HG02970 (cell line): ENCODE data around the gene FGF14.
"Not testable (repeated sequence)": the region's sequence is repeated elsewhere in the genome, so short reads cannot be mapped to it uniquely, and the experiment has no call there.

Experiments
- ATAC-seq: cut with Tn5 transposase; IDR thresholded peaks from one replicate; pipeline ENCODE4 v1.9.1; 2021; ENCODE audit warnings: mild to moderate bottlenecking, moderate library complexity, moderate number of reproducible peaks; ENCODE audit not compliant: unreplicated experiment, low FRiP score

FGF14 gene

DNA sequence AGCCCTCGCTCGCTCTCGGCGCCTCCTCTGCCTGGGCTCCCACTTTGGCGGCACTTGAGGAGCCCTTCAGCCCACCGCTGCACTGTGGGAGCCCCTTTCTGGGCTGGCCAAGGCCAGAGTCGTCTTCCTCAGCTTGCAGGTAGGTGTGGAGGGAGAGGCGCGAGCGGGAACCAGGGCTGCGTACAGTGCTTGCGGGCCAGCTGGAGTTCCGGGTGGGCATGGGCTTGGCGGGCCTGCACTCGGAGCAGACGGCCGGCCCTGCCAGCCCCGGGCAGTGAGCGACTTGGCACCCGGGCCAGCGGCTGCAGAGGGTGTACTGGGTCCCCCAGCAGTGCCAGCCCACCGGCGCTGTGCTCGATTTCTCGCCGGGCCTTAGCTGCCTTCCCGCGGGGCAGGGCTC is 333.5 kb downstream of the FGF14 start:
- not testable (repeated sequence) for ATAC-seq

DNA sequence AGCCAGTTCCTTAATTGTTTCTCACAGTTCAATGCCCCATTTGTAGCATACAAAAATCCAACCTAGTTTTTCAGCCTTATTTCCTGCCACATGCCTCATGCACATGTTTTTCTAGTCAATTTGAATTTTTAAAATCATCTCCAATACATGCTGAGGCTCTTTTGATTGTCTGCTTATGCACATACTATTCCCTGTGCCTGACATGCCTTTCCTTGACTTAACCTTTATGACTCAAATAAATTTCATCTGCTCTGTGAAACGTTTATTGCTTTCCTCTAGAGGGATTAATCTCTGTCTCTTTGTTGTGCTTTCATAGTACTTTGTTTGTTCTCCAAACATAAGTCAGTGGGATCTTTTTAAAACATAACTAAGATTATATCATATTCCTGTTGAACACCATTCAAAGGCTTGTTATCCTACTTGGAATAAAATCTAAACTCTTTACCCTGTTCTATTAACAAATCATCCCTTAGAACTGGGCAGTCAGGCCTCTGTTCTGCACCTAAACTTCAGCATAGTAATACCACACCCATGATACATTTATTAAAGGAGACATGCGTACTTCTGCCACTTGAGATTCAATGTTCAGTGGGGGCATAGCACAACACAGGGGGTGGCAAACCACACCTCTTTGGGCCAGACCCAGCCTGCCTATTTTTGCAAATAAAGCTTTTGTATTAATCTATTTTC is 346.6 kb downstream of the FGF14 start:
- no peak for ATAC-seq

DNA sequence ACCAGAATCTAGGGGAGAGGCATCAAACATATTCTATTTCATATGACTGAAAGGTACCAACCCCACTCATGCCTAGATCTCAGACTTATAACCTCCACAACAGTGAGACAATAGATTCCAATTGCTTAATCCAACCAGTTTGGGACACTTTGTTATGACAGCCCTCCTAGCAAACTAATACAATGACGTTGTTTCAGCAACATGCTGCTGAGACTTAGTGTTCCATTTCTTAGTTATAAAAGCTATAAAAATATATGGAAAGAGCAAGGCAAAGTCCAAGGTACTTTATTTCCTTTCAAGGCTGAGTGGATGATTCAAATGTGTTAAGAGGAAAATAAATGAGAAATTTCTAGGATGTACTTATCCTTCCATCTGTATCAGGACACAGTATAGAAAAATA is 352.0 kb downstream of the FGF14 start:
- ATAC-seq, result no peak

DNA sequence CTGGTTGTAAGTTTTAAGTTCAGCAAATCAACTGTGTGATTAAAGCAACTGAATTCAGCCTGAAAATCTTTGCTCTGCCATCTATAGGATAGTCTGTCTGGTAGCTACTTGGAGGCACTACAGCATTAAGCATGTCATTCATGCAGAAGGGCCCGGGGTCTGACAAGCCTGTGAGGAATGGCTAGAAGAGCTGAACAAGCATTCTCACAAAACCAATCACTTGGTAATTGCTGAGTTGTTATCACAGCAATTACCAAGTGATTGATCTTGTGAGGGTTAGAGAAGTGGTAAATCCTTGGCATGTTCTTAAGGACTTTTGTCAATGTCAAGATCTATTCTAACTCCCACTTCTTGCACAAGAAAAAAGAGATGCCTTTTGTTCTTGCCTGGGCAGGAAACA is 356.1 kb downstream of the FGF14 start:
- no peak for ATAC-seq

DNA sequence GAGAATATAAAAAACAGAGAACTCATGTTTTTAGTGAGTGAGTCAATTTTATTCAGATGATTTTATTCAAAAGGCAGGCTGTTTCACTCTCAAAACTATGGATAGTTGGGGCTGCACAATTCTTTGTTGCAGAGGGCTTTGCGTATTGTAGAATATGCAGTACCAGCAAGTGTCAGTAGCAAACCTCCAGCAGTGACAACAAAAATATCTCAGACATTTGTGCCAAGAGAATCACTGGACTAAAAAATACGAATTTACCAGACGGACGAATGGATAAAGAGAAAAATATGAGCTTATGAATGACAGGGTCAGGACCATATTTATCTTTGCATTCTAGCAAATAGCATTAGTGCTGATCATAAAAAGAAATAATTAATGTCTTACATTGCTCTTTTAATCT is 359.1 kb downstream of the FGF14 start:
- ATAC-seq, result no peak

GRCh38 chr13:102041544-102041943 is 360.3 kb downstream of the FGF14 start:
- no peak for ATAC-seq

DNA sequence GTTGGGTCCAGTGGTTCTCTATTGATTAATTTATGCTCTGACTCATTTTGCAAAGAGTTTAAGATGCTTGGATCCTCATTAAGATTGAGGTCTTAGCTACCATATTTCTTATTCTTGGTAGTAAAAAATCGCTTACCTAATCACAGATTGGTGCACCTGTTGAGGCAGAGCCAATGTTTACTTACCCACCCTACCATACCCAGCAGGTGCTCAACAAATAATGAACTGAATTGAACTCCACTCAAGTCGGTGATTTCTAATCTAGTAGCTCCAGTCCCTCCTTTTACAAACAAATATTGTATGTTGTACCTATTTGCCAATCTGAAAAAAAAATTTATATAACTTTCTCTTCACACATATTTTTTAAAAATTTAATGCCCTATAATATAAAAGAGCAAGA is 361.0 kb downstream of the FGF14 start:
- ATAC-seq, result no peak

DNA sequence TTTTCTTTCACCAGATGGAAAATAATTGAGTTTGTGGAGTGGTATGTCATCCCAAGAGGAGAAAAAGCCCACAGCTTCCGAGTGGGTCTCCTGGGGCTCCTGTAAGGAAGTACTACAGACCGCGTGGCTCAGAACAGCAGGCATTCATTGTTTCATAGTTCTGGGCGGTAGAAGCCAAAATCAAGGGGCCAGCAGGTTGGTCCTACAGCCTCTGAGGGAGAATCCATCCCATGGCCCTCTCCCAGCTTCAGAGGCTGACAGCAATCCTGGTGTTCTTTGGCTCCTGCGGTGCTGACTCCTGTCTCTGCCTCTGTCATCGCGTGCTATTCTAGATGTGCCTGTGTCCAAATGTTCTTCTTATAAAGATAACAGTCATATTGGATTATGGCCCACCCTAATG is 362.6 kb downstream of the FGF14 start:
- ATAC-seq, result no peak

DNA sequence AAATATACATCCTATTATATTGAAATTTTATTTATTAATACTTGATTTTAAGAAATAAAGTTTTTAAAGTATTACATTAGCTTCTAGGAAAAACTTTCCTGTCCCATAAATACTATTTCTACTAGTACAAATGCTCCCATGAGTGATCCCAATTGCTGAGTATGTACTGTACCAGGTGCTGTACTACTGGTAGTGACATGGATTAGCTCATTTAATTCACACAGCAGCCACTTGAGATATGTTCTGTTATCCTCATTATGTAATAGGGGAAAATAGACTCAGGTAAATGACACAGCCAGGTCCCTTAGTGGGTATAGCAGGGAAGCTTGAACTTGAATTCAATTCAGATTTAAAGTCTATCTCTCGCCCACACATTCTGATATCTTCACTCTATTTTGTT is 363.1 kb downstream of the FGF14 start:
- no peak for ATAC-seq

GRCh38 chr13:102035969-102036368 is 365.9 kb downstream of the FGF14 start:
- no peak for ATAC-seq

- ATAC-seq, result no peak
Measured at GRCh38 chr13:102033857-102034331, 368.0 kb downstream of the FGF14 start.

- no peak for ATAC-seq
Measured at GRCh38 chr13:102033386-102033785, 368.5 kb downstream of the FGF14 start.

DNA sequence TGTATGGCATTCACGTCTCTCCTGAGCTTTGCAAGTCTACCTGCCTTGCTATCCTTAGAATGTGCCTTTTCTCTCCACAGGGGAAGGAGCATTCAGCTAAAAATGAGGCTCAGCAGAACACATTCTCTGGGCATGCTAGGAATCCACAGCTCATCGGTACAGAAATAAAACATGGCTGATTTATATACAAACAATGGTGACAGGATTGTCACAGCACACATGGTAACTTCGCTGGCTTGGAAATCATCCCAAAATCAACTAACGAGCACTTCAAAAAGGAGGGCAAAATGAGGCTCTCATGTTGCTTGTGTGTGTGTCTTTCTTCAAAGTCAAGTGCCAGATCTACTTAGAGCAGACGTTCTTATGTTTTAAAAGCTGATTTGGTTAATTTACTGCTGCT is 373.0 kb downstream of the FGF14 start:
- no peak for ATAC-seq

DNA sequence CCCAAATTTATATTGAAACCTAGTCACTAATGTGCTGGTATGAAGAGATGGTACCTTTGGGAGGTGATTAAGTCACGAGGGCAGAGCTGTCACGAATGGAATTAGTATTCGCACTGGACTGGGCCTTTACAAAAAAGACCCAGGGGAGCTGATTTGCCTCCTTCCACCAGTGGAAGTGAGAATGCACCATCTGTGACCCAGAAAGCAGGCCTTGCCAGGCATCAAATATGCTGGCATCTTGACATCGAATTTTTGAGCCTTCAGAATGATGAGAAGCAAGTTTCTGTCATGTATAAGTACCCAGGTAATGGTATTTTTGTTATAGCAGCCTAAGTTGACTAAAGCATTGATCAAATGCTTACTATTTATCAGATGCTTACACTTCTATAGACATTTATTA is 373.6 kb downstream of the FGF14 start:
- ATAC-seq, result no peak

DNA sequence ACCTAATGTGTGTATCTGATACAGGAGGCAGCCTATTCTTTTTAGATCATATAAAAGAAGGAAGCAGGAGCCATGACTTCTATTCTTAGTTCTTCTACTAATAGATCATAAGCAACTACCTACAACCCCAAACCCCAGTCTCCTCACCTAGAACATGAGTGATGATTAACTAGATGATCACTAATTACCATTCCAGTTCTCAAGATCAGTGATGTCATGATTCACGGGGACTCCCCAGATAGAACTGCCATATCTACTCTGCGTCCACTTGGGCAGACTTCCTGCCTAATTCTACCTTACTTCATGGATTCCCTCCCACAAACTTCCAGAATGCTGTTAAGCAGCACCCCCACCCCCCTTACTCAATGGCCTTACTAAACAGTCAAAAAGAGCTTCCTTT is 380.1 kb downstream of the FGF14 start:
- ATAC-seq, result no peak

DNA sequence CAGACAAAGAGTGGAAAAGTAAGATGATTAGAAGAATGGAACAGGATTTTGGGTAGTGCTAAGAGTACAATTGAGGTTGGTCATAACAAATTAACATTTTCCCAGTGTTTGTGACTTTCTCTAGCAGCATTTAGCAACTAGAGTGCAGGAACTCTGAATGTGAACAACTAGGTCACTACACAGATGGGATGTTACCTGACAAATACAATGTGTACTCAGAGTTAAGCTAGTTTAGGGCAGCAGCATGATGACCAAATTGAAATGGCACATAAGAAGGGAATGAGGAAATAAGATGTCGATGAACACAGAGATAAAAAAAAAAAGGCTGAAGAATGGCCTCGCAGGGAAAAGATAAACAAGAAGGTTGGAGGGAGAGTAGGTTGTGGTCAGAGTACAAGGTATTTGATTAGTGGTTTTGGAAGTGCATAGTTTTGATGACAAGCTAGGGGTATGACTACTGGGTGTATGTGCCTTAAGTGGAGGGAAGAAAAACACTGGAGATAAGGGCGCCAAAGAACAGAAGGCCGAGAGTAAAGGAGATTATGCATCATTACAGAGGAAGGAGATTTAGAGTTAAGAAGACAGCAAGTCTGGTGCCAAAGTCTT is 381.1 kb downstream of the FGF14 start:
- no peak for ATAC-seq

- no peak for ATAC-seq
Measured at GRCh38 chr13:102018716-102019115, 383.1 kb downstream of the FGF14 start.

DNA sequence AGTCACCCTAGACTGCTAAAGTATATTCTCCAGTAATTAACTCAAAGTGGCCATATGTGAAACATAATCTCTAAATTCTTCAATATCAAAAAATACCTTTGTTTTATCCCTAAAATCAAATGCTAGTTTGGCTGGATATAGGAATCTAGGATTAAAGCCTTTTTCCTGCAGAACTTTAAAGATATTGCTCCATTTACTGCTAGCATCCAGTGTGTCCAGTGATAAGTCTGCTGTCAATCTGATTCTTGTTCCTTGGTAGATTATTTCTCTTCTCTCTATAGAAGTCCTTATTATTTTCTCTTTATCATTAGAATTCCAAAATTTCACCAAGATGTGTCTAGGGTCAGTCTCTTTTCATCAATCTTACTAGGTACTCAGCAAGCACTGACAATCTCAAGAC is 384.6 kb downstream of the FGF14 start:
- ATAC-seq, result no peak

DNA sequence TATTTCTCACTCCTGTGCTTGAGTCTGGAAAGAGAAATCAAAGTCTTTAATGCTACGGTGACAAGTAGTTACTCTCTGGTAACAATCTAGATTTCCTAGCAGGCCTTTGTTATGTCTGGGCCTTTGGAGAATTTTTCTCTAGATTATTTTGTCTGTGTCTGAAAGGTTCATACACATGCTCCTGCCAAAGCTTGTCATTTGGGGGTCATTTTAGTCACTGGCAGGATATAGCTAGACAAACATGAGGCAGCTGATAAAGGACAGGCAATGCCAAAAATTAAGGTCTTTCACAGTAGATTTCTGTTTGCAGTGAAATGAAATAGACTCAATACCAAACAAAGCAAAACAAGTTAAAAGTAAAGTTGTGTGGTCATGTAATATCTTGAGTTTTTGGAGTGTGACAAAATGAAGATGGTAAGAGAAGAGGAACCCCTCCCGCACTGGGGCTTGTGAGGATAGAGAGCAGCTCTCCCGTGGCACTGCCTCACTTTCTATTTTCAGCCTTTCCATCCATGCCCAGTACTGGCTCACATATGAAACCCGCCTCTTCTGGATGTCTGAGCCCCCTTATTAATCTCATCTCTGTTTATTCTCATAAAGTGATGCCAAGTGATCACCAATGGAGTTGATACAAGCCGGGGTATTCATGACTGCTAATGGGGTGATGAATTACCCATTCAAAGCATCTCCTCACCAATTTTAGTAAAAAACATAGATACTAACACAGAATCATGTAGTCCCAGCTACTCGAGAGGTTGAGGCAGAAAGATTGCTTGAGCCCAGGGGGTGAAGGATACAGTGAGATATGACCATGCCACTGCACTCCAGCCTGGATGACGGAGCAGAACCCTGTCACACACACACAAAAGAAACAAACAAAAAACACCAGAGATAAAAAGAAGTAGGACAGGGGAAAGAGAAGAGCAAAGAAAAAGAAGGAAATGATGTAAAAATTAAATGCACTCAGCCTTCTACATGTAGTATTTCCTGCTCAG is 389.3 kb downstream of the FGF14 start:
- no peak for ATAC-seq

- ATAC-seq, result not testable (repeated sequence)
Measured at GRCh38 chr13:102011455-102011854, 390.4 kb downstream of the FGF14 start.
